Lung microvascular endothelial cell (primary cell): ENCODE measurements around the gene B3GAT3. TPM values are rescaled to one million over a fixed set of nuclear protein-coding genes. Genes with fewer than 3 reads are reported as not detected.
"Not testable (repeated sequence)": the region's sequence is repeated elsewhere in the genome, so short reads cannot be mapped to it uniquely, and the experiment has no call there.

Experiments
- DNase-seq, 2 donors: peaks; one replicate each; pipeline versions ENCODE4 v3.0.0 to v3.0.0-alpha.2; 2010; ENCODE audit warnings: low read depth in 2 of 2
- total RNA-seq: library from RNA; depleted of rRNA; stranded (reverse); fragments of >200 nt; gene quantifications from 2 replicates; pipeline ENCODE4 v1.2.1, GENCODE V29; 2014

B3GAT3 gene
- total RNA-seq, 1 donor from 2014 or later = 15.1 TPM

GRCh38 chr11:62579252-62579651 is 42.5 kb downstream of the B3GAT3 start:
- DNase-seq = no peak

GRCh38 chr11:62578541-62578940 is 43.2 kb downstream of the B3GAT3 start:
- DNase-seq = no peak

- DNase-seq = peak; percentile 69 to 96
Observed at GRCh38 chr11:62577046-62577714, 44.6 kb downstream of the B3GAT3 start.

GRCh38 chr11:62575837-62576236 is 45.9 kb downstream of the B3GAT3 start:
- no peak for DNase-seq

- DNase-seq = no peak
Observed at GRCh38 chr11:62575156-62575555, 46.6 kb downstream of the B3GAT3 start.

GRCh38 chr11:62574363-62575071 is 47.3 kb downstream of the B3GAT3 start:
- peak; percentile 46 to 52 for DNase-seq

GRCh38 chr11:62573592-62574362 is 48.0 kb downstream of the B3GAT3 start, which contains the start of gene EEF1G:
Gene EEF1G (minus strand): TSS chr11:62573891. CDS start chr11:62573842, 49 bp downstream.
- peak; percentile 100 for DNase-seq

GRCh38 chr11:62573006-62573591 is 48.7 kb downstream of the B3GAT3 start:
- peak; percentile 31 to 53 for DNase-seq

GRCh38 chr11:62572431-62572830 is 49.4 kb downstream of the B3GAT3 start:
- DNase-seq = no peak

- DNase-seq = not testable (repeated sequence)
Observed at GRCh38 chr11:62571493-62571892, 50.3 kb downstream of the B3GAT3 start.

- not testable (repeated sequence) for DNase-seq
Observed at GRCh38 chr11:62570903-62571302, 50.9 kb downstream of the B3GAT3 start.

- DNase-seq = no peak
Observed at GRCh38 chr11:62569611-62570010, 52.2 kb downstream of the B3GAT3 start.

- DNase-seq = no peak
Observed at GRCh38 chr11:62567018-62567633, 54.7 kb downstream of the B3GAT3 start.

- DNase-seq = no peak
Observed at GRCh38 chr11:62566247-62566646, 55.5 kb downstream of the B3GAT3 start.

Other genes starting within 250 kb of the B3GAT3 start
- gene SCGB1A1, start 203.0 kb downstream of the B3GAT3 start, total RNA-seq = not detected in 2 replicates
- 214 and 215 TPM in 2 replicates for gene AHNAK, start 75.2 kb downstream of the B3GAT3 start, total RNA-seq
- 1,150 and 1,533 TPM in 2 replicates for gene EEF1G, start 48.1 kb downstream of the B3GAT3 start, total RNA-seq
- 7.6 and 14.5 TPM in 2 replicates for gene TUT1, start 30.5 kb downstream of the B3GAT3 start, total RNA-seq
- 147 and 148 TPM in 2 replicates for gene MTA2, start 20.1 kb downstream of the B3GAT3 start, total RNA-seq
- gene EML3, start 9.2 kb downstream of the B3GAT3 start, total RNA-seq = 19.0 and 25.2 TPM in 2 replicates
- gene ROM1, start 8.7 kb downstream of the B3GAT3 start, total RNA-seq = 2.4 and 3.3 TPM in 2 replicates
- gene GANAB, start 24.6 kb upstream of the B3GAT3 start, total RNA-seq = 170 and 189 TPM in 2 replicates
- gene INTS5, start 31.3 kb upstream of the B3GAT3 start, total RNA-seq = 13.5 and 19.6 TPM in 2 replicates
- gene C11orf98, start 43.2 kb upstream of the B3GAT3 start, total RNA-seq = 25.5 and 37.5 TPM in 2 replicates
- gene CSKMT, start 43.3 kb upstream of the B3GAT3 start, total RNA-seq = 4.8 and 6.3 TPM in 2 replicates
- 8.3 and 9.9 TPM in 2 replicates for gene UQCC3, start 49.7 kb upstream of the B3GAT3 start, total RNA-seq
- gene LBHD1, start 50.3 kb upstream of the B3GAT3 start, total RNA-seq = 1.5 and 1.6 TPM in 2 replicates
- gene UBXN1, start 57.1 kb upstream of the B3GAT3 start, total RNA-seq = 126 and 131 TPM in 2 replicates
- gene LRRN4CL, start 67.5 kb upstream of the B3GAT3 start, total RNA-seq = 0.22 and 0.60 TPM in 2 replicates
- 17.7 and 26.4 TPM in 2 replicates for gene BSCL2, start 85.4 kb upstream of the B3GAT3 start, total RNA-seq
- not detected in 2 replicates for gene GNG3, start 85.7 kb upstream of the B3GAT3 start, total RNA-seq
- gene HNRNPUL2, start 105.5 kb upstream of the B3GAT3 start, total RNA-seq = 7.0 and 9.7 TPM in 2 replicates
- gene TTC9C, start 106.5 kb upstream of the B3GAT3 start, total RNA-seq = 23.4 and 24.6 TPM in 2 replicates
- gene ZBTB3, start 132.2 kb upstream of the B3GAT3 start, total RNA-seq = 7.4 and 11.7 TPM in 2 replicates
- 58.0 and 60.7 TPM in 2 replicates for gene POLR2G, start 139.6 kb upstream of the B3GAT3 start, total RNA-seq
- 19.8 and 31.9 TPM in 2 replicates for gene TAF6L, start 149.4 kb upstream of the B3GAT3 start, total RNA-seq
- 20.3 and 39.3 TPM in 2 replicates for gene TMEM179B, start 165.4 kb upstream of the B3GAT3 start, total RNA-seq
- gene TMEM223, start 170.0 kb upstream of the B3GAT3 start, total RNA-seq = 8.7 and 13.5 TPM in 2 replicates
- gene NXF1, start 183.5 kb upstream of the B3GAT3 start, total RNA-seq = 7.6 and 12.3 TPM in 2 replicates
- gene STX5, start 210.1 kb upstream of the B3GAT3 start, total RNA-seq = 29.4 and 33.3 TPM in 2 replicates
- not detected in 2 replicates for gene TEX54, start 210.9 kb upstream of the B3GAT3 start, total RNA-seq
- 75.4 and 81.7 TPM in 2 replicates for gene WDR74, start 217.6 kb upstream of the B3GAT3 start, total RNA-seq